H1 (cell line): ENCODE results near the gene CCDC197.

Experiments
- ATF3 ChIP-seq: IDR thresholded peaks from 2 replicates; pipeline ENCODE4 v1.6.1; 2011; ENCODE audit warnings: low read depth, mild to moderate bottlenecking, low read length; ENCODE audit not compliant: insufficient read depth
- CTCF ChIP-seq, 3 experiments: IDR thresholded peaks; 1 replicate in 2 of 3; 2 replicates in 1 of 3; pipeline versions ENCODE4 v1.5.1 to v1.6.1; 2011; ENCODE audit warnings: low read length in 3 of 3, mild to moderate bottlenecking in 3 of 3, inconsistent platforms in 2 of 3, low read depth in 1 of 3, moderate library complexity in 1 of 3; ENCODE audit not compliant: insufficient read depth in 1 of 3; ENCODE audit errors: control extremely low read depth in 1 of 3
- EP300 ChIP-seq, 2 experiments: IDR thresholded peaks; 1 replicate in 1 of 2; 2 replicates in 1 of 2; pipeline ENCODE4 v1.6.1; 2011 to 2012; ENCODE audit warnings: low read depth in 2 of 2, low read length in 2 of 2, mild to moderate bottlenecking in 2 of 2, borderline replicate concordance in 1 of 2, inconsistent platforms in 1 of 2, moderate library complexity in 1 of 2
- EZH2 ChIP-seq: fragments of 200-600 bp; sonication (generic); IDR thresholded peaks from 2 replicates; pipeline ENCODE4 v1.7.1; 2012; ENCODE audit warnings: low read depth, mild to moderate bottlenecking, moderate library complexity, low read length, inconsistent platforms; ENCODE audit not compliant: severe bottlenecking
- MAX ChIP-seq: IDR thresholded peaks from 2 replicates; pipeline ENCODE4 v1.6.1; 2012; ENCODE audit warnings: inconsistent platforms
- PHF8 ChIP-seq: fragments of 200-600 bp; sonication (generic); conservative IDR thresholded peaks from 2 replicates; pipeline ENCODE4 v1.7.1; 2012; ENCODE audit warnings: low read depth, mild to moderate bottlenecking, inconsistent platforms, low read length, moderate library complexity
- POLR2A ChIP-seq, 2 experiments: IDR thresholded peaks; 1 replicate in 1 of 2; 2 replicates in 1 of 2; pipeline ENCODE4 v1.6.1; 2011; ENCODE audit warnings: low read depth in 2 of 2, low read length in 2 of 2, mild to moderate bottlenecking in 2 of 2; ENCODE audit errors: control extremely low read depth in 1 of 2
- RAD21 ChIP-seq, 2 experiments: IDR thresholded peaks in 1 of 2; conservative IDR thresholded peaks in 1 of 2; 2 replicates each; pipeline ENCODE4 v1.6.1; 2011; ENCODE audit warnings: low read depth in 2 of 2, low read length in 2 of 2, improper control_type of control experiment in 1 of 2, inconsistent platforms in 1 of 2, mild to moderate bottlenecking in 1 of 2, moderate library complexity in 1 of 2
- RFX5 ChIP-seq: IDR thresholded peaks from 2 replicates; pipeline ENCODE4 v1.6.1; 2011; ENCODE audit warnings: low read depth, low read length, improper control_type of control experiment, borderline replicate concordance
- RXRA ChIP-seq: IDR thresholded peaks from 2 replicates; pipeline ENCODE4 v1.6.1; 2011; ENCODE audit warnings: low read depth, mild to moderate bottlenecking, low read length, moderate library complexity; ENCODE audit not compliant: insufficient read depth
- SP2 ChIP-seq: IDR thresholded peaks from 2 replicates; pipeline ENCODE4 v1.6.1; 2012; ENCODE audit warnings: mild to moderate bottlenecking, low read length, inconsistent platforms

- TF ChIP-seq CTCF (IDR thresholded peaks at IDR 0.05; ENCODE audit: control extremely low read depth in 1 of 3, insufficient read depth in 1 of 3, low read depth in 1 of 3, low read length in 3 of 3) (no peak), PHF8 (no peak), MAX (no peak), RAD21 (IDR thresholded peaks at IDR 0.05 in 1 of 2, conservative IDR thresholded peaks at IDR 0.05 in 1 of 2; ENCODE audit: low read depth in 2 of 2, low read length in 2 of 2) (no peak), EP300 (IDR thresholded peaks at IDR 0.05; ENCODE audit: borderline replicate concordance in 1 of 2, low read depth in 2 of 2, low read length in 2 of 2) (no peak), SP2 (no peak), RFX5 (no peak), EZH2 (no peak), RXRA (no peak), ATF3 (no peak), POLR2A (IDR thresholded peaks at IDR 0.05; ENCODE audit: control extremely low read depth in 1 of 2, low read depth in 2 of 2, low read length in 2 of 2) (no peak)
Measured at GRCh38 chr14:93987815-93988476, 9.2 kb upstream of the CCDC197 start.
